Measurements from ENCODE around the gene BAZ2B.

BAZ2B gene

DNA sequence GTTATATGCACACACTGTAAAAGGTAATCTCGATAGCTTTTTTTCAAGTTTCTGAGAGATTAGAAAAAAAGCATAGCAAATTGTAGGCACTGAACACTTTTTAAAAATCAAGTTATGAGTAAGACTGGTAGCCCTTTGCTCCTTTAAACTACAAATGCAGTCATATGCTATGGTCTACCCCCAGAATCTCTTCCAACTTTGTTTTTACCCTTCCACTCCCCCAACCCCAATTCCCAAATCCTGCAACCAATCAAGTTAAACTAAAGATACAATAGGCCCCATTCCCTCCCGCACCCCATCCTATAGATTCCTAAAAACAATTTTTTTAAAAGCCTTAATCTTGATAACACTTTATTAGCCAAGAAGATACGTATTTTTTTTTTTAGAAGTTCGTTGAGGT lies 752 bp upstream of the BAZ2B start:
- no peak for DNase-seq (ENCODE audit: low spot score)

DNA sequence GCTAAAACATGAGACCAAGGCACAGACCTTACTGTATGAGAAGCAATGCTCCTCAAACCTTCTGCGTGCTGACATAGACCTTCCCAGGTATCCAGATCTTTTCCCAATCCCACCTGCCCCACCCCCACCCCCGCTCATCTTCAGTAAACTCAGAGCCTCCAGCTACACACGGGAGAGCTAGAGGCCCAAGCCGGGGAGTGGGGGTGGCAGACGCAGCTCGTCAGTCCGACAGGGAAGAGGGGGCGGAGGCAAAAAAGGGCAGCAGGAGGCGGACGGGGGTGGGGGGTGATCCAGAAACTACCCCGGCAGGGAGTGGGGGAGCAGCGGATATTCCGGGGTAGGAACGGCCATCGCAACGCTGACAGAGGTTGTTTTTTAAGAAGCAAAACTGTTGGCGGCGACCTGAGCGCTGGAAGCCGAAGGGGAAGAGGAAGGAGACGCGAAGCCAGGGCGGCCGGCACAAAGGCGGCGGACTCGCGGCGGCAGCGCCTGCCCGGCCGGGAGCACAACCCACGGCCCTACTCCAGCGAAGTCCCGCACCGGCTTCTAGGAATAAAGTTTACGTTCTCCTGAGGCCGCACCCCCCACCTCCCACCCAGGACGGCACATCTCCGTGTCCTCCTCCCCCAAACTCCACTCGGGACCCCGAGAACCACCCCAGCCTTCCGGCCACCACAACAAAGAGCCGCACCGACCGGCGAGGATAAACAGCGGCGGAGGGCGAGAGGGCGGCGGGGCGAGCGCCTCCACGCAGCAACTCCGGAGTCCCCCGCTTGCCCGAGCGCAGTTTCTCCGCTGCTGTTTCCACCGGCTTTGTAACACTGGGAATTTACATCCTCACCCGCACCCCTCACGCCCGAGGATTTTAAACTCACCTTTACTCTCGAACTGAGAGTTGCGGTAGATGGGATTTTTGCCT lies 722 bp downstream of the BAZ2B start:
- DNase-seq (ENCODE audit: low spot score), result peak; percentile 89

DNA sequence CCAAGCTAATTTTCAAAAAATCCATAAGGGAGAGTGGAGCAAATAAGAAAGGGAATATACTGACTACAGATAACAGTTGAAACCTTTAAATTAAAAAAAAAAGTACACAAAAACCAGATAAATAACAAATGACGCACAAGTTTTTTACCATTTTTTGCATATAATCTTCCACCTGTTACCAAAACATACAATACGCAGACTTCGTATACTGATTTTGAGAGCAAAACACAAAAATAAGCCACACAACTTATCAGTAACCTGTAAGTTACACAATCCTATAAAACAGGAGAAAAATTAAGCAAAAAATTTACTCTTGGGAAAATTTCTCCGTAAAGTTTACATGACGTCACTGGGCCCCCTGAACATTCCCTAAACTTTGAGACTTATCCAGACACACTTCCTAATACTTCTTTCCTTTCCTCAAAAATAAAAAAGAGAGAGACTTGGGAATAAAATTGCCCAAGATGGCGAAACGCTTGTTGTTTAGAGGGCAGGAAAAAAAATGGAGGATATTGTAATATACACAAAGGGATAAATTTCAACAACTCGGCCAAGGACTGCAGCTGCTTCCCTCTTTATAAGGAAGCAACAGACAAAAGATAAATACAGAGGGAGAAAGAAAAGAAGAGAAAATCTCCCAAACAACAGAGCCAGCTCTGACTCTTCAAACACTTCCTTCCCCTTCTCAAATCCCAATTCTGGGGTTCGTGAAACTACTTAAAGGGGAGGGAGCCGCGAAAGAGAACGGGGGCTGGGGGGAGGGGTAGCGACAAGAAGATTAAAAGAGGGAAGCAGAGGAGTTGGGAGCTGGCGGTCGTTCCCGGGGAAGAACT lies 1.6 kb downstream of the BAZ2B start:
- no peak for DNase-seq (ENCODE audit: low spot score)

DNA sequence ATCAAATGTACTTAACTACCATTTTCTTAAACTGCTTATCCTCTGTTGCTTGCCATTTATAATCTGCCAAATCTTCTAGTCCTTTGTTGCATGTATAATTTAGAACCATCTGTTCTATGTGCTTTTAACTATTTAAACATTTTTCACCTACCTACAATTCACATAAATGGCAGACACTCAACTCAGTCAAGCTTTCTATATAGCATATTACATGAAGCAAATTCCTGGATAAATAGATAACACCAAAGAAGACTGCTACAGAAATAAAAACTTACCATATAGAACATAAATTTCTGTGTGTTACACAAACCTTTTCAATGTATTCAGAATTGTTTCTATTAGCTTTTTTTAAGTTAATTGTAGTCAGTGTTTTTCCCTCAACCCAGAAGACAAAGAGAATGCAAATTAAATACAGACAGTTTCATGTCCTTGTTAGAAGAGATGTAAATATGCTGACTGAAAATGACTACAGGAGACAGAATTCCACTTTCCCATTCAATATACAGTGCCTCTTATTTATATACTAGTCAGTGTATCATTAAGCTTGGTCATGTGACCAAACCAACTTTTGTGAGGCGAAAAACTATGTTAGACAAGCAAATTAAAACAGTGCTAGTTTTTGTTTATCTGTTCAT lies 2.6 kb downstream of the BAZ2B start:
- DNase-seq (ENCODE audit: low spot score), result peak; percentile 53

DNA sequence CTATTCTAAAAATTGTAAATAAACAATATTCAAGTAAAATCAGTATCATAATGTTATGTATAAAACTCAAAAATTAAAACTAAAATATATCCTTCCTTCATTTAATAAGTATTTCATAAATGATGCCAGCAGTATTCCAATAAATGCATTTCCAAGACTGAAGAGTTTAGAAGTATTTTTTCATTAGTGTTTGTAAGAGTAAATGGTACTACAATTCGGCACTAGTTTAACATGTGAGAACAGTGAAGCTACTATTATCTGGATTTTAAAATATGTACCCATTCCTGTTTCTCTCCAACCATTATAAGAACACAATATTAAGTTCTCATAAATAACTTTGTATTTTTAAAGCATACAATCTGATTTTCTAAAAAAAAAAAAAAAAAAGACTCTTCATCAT lies 3.3 kb downstream of the BAZ2B start:
- DNase-seq (ENCODE audit: low spot score), result peak; percentile 40

DNA sequence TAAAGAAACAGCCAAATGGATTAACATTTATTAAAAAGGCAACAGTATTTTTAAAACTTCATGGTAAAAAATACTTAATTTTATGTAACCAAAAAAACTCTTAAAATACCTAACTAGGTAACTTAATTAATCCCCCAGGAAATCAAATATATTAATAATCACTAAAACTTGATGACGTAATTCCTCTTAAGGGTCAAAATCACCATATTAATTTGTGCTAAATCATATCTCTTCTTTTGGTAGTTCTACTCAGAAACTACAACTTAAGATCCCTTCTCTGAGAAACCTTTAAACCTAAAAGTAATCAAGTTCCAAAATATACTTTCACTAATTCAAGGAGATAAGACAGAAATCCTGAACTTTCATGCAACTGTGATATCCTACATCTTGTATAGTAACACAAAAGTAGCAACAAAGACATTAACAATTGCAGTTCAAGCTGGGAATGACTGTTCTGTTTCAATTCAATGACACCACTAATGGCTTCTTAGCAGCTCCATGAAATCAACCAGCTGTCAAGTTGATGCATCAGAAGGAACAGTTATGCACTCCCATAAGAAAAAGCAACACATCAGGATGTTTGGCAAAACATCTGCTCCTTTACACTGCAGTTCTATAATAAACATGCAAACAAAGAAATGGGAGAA lies 4.0 kb downstream of the BAZ2B start:
- DNase-seq (ENCODE audit: low spot score), result peak; percentile 70

DNA sequence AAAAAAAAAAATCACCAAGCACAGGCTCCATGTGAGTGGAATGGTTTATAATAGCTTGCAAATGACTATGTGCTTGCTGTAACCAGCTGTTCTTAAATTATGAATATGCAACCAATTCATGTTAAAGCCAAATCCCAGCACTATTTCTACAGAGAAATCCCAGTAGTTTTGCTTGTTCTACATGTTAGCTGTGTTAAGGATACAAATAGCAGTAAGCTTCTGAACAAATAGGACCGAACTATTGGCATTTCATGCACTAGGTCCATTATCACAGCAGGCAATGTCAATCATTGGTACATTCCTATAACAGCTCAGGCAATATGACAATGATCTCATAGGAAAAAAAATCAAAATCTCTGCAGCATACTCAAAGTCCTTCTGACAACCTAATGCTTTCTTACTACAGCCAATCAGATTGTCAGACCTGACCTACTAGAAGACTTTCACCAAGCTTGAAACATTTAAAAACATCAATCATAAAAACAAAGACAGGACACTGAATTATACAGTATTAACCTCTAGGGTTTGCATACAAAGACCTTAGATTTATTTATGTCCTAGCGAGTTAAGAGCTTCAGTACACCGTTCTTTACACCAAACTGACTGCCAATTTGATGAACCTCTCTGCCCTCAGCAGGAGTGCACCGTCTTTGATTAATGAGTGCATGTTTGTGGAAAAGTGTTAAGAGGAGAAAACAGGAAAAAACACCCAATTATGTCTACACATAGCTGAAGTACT lies 6.4 kb downstream of the BAZ2B start:
- DNase-seq (ENCODE audit: low spot score), result peak; percentile 74

DNA sequence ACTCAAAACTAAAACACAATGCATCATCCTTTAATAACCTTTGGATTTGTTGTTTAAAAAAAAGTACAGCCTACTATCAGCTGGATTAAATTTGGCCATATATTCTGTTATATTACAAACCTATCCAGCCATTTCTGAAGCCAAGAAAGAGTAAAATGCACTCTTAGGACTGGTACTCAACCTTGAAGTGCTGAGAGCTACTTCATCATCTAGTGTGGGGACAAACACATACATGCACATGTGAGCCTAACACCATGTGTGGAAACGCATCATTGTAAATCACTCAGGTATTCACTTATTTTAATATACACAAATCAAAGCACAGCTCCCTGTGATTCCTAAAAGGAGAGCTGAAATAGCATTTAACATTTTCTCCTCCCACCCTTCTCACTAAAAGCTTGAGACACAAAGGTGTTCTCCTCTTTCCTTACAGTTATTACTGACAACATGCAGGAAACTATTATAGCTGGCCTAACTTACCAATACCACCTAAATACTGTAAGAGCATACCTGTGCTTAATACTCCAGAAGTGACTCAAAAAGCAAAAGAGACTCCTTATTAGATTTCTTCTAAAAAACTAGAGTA lies 7.5 kb downstream of the BAZ2B start:
- DNase-seq (ENCODE audit: low spot score), result peak; percentile 56

DNA sequence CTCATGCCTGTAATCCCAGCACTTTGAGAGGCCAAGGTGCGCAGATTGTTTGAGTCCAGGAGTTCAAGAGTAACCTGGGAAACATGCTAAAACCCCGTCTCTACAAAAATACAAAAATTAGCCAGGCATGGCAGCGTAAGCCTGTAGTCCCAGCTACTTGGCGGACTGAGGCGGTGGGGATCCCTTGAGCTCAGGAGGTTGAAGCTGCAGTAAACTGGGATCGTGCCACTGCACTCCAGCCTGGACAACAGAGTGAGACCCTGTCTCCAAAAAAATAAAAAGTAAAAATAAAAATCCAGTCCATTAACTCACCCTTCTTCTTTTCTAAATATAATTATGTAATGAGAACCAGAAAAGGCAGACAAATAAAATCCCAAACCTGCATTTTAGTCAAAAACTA lies 8.2 kb downstream of the BAZ2B start:
- DNase-seq (ENCODE audit: low spot score), result no peak

DNA sequence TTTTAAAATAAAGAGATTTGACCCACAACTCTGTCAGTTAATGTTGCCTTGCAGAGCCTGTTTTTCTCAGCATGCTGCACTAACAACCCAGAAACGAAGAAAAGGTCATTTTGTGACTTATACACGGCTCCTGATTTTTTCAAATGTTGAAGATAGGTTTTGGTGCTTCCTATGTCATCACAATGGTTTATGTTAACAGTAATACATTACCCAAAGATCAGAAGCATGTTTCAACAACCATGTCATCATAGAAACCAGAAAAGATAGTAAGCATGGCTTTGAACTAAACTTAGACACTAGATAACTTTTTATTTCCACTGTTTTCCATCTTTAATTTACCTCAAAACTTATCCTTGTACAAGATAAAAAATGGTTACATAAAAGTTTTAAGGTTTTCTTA lies 10.1 kb downstream of the BAZ2B start:
- peak; percentile 41 for DNase-seq (ENCODE audit: low spot score)

DNA sequence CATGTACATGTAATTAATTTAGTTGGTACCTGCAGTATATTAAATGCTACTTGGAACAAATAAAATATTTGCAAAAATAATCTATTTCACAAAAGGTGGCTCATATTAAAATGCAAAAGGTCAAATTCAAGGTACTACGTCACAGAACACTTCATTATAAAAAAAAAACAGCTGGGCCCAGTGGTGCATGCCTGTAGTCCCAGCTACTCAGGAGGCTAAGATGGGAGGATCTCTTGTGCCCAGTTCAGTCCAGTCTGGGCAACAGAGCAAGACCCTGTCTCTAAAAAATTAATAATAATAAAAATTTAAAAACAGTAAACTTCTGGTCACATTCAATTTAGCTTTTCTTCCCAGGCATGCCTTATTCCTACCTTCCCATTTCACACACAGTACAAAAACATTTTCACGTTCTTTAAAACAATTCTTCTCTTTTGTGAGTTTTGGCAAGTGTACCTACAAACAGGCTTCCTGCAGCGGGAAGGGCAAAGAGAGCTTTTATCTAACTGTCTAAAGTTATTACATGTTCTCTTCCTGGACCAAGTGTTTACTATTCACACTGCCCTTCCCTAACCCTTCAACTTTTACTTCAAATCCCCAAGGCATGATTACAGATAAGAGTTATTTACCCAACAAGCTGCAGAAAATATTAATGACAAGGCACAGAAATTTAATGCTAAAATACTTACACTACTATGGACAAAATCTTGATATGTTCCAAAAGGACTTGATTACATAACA lies 10.7 kb downstream of the BAZ2B start:
- DNase-seq (ENCODE audit: low spot score), result peak; percentile 35

DNA sequence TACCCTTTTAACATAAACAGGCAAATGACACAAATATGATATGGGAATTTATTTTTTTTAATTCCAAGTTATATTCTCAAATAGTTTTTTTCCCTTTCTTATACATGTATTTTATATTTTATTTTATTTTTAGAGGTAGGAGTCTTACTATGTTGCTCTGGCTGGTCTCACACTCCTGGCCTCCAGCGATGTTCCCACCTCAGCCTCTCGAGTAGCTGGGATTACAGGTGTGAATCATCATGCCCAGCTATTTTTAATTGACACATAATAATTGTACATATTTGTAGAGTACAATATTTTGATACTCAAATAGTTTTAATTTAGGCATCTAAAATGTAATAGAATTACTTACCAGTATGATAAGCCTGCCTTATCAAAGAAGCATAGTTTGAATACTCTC lies 12.2 kb downstream of the BAZ2B start:
- no peak for DNase-seq (ENCODE audit: low spot score)

DNA sequence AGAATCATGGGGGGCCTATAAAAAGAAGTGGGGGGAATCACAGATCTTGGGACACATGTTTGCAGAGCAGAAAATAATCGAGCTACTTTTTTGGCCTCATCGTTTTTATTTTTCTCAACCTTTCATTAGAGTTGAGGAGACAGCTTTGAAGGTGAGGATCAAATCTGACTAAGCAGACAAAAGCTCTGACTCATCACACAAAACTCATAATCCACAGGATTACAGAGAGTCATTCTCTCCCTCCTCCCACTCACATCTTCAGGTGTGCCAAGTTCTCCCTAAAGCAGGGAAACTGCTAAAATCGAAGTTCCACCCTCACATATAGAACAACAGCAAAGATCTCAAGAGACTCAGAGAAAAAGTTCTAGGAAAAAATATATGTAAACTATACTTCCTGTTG lies 15.6 kb downstream of the BAZ2B start:
- DNase-seq (ENCODE audit: low spot score), result no peak

DNA sequence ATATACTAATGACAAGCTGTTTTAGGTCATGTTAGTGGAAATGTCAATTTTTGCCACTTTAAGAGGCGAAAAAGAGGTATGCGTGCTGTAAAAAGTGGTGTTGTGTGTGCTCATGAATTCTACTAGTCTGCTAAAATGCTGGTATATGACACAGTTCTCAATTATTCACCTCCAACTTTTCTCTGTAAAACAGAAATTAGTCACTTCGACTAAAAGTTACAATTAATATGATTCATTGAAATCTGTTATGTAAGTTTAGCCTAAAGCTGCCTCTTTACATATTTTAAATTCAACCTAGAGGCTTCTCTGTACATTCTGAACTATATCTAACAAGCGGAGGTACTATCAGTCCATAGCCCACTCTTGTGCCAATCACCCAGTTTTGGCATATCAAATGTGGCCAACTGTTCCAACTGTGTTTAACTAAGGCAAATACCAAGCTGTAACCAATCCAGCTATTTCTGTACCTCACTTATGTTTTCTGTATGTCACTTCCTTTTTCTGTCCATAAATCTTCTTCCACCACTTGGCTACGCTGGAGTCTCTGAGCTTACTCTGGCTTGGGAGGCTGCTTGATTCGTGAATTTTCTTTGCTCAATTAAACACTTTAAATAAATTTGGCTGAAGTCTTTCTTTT lies 20.8 kb downstream of the BAZ2B start:
- no peak for DNase-seq (ENCODE audit: low spot score)

DNA sequence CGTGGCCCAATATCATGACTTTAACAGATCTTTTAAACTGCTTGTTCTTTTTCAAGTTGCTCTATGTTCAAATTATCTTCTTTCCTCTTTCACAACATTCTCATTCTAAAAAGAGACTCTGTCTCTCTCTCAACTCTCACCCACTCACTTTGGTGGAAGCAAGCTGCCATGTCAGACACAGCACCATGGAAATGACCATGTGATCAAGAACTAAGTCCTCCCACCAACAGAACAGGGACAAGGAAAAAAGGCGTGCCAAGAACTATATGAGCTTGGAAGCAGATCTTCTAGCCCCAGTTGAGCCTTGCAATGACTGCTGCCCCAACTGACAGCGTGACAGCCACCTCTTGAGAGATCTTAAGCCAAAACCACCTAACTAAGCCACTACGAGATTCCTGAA lies 23.9 kb downstream of the BAZ2B start:
- DNase-seq (ENCODE audit: low spot score), result no peak

DNA sequence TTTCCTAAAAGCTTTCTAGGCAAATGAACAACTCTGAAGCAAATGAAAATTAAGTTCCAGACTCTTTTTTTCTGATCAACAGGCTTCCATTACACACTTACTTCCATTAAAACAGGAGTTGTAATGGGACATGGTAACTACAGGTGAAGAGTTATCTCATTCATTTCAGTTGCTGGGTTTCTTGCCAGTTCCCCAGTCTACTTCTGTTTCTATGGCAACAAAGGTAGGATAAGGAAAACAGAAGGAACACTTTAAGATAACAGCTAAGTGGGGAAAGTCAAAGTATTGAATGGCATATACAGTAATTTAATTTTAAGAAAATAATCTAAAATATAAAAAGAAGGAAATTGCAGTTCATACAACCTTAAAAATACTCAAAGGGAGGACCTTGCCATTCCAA lies 25.1 kb downstream of the BAZ2B start:
- no peak for DNase-seq (ENCODE audit: low spot score)

DNA sequence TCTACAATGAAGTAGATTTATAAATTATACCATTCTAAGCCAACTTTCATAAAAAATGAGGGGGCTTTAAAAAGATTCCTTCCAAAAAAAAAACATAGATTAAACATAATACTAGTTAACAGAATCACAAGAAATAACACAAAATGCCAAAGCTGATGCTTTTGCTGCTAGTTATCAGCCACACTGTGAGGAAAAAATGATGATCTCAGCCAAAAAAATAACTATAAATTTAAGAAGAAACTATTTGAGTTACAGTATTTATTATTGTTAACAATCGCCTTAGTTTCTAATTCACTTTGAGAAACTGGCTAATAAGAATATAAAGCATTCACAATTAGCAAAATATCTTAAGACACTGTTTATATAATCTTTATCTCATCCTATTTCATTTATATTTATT lies 27.1 kb downstream of the BAZ2B start:
- DNase-seq (ENCODE audit: low spot score), result no peak

DNA sequence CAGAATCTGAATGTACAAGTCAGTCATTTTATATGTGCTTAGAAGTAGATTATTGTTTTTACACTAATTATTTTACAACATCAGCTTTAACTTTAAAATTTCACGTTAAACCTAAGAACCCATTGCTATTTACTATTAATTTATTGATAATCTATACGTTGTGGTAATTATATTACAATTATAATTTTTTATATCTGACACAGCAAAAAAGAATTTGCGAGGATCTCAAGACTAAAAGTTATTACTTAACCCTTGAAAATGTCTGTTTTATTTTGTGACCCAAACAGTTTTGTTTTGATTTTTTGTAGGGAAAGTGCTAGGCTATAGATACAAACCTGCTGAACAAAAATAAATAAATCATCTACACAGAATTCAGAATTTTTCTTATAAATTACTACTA lies 30.3 kb downstream of the BAZ2B start:
- DNase-seq (ENCODE audit: low spot score), result no peak

DNA sequence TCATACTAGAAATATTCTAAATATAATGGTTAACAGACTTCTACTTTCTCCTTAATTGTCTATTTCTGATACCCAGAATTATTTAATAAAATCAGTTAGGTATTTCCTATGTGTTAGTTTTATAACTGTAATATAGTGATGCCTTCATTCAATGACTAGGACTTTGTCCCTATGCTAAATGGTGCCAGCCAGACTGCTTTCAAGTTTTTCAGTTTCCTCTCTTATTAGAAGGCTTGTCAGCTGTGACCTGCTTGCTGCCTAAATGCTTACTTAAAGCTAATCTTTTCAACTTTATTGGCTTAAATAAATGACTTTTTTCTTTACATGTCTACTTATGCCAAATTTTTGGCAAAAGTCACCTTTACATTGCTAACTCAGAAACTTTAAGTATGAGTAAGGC lies 30.7 kb downstream of the BAZ2B start:
- no peak for DNase-seq (ENCODE audit: low spot score)

DNA sequence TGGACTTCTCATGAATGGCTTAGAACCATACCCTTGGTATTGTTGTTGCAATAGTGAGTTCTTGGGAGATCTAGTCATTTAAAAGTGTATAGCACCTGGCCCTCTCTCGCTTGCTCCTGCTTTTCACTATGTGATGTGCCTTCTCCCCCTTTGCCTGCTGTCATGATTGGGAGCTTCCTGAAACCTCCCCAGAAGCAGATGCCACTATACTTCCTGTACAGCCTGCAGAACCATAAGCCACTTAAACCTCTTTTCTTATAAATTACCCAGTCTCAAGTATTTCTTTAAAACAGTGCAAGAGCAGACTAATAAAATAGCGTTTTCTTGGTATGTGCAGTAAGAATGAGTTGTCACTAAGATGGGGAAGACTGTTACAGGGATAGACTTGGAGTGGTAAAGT lies 31.6 kb downstream of the BAZ2B start:
- no peak for DNase-seq (ENCODE audit: low spot score)

Measured in cerebellar cortex (tissue), 1 donor.